ENCODE data around the gene SLC31A2.

SLC31A2 gene

GRCh38 chr9:113186137-113186755, 35.4 kb downstream of the SLC31A2 start:
- DNase-seq (ENCODE audit: low spot score): no peak

- DNase-seq (ENCODE audit: low spot score): peak; percentile 66
Observed at GRCh38 chr9:113187929-113188595, 37.3 kb downstream of the SLC31A2 start.

DNA sequence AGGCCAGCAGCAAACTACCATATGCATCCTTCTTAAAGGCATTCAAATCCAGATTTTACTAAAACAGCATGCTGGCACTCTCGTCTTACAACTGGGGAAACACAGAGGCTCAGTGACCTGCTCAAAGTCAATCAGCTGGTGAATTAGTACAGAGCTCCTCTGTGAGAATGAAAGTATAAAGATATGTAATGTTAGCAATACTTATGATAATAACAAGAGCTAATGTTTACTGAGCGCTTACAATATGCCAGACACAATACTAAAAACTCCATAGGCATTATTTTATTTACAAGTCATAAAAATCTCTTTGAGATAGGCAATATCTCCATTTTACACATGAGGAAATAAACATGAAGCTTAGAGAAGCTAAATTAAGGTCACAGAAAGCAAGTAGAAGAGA, 41.6 kb downstream of the SLC31A2 start:
- no peak for DNase-seq (ENCODE audit: low spot score)

- no peak for DNase-seq (ENCODE audit: low spot score)
Observed at GRCh38 chr9:113199683-113200329, 49.0 kb downstream of the SLC31A2 start.

DNA sequence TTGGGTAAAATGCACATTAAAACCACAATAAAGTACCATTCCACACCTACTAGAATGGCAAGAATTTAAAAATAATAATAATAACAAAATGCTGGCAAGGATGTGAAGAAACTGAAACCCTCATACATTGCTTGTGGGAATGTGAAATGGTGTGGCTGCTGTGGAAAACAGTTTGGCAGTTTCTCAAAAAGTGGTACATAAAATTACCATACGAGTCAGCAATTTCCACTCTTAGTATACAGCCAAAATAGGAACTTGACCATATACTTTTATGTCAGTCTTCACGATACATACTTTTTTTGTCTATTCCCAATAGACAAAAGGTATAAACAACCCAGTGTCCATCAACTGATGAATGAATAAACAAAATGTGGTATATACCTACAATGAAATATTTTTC, 54.6 kb downstream of the SLC31A2 start:
- DNase-seq (ENCODE audit: low spot score): no peak

GRCh38 chr9:113205861-113206260, 55.1 kb downstream of the SLC31A2 start:
- DNase-seq (ENCODE audit: low spot score): no peak

DNA sequence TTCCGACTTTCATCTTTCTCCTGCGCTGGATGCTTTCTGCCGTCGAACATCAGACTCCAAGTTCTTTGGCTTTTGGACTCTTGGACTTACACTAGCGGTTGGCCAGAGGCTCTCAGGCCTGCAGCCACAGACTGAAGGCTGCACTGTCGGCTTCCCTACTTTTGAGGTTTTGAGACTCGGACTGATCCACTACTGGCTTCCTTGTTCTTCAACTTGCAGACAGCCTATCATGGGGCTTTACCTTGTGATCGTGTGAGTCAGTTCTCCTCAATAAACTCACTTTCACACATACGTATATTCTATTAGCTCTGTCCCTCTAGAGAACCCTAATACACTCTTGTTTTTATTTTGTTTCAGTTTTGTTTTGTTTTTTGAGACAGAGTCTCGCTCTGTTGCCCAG, 60.0 kb downstream of the SLC31A2 start:
- DNase-seq (ENCODE audit: low spot score): peak; percentile 37
